GM12878 (cell line): ENCODE data around the gene S1PR4. TPM values are rescaled to one million over a fixed set of nuclear protein-coding genes. Genes with fewer than 3 reads are reported as not detected.

Source experiments
- ATAC-seq: fragments of 200-7000 bp; cut with Tn5 transposase; 3 replicates; pipeline ENCODE4 v1.9.1; 2020; ENCODE audit warnings: mild to moderate bottlenecking, moderate library complexity
- BruUV-seq: library from RNA; stranded (reverse); fragments of 400-500 nt; replicated peaks from 2 replicates; lab custom pipeline; 2021; lab: Mats Ljungman, UMichigan
- CTCF ChIA-PET: fragments of 300-600 bp; sonication (Branson Sonifier 250); formaldehyde crosslinking; extraction: SDS; loops from one replicate; lab custom pipeline; 2021; ENCODE audit warnings: inconsistent platforms; lab: Yijun Ruan, JAX
- POLR2A ChIA-PET: fragments of 350-600 bp; formaldehyde crosslinking; extraction: SDS; loops from one replicate; lab custom pipeline; 2021; ENCODE audit warnings: inconsistent platforms; lab: Charles Lee
- RAD21 ChIA-PET: fragments of 300-600 bp; sonication (Branson Sonifier 250); formaldehyde crosslinking; loops from one replicate; lab custom pipeline; 2023; ENCODE audit warnings: antibody characterized with exemption; ENCODE audit not compliant: unreplicated experiment; lab: Charles Lee
- SMC1A ChIA-PET: fragments of 300-600 bp; sonication (Branson Sonifier 250); formaldehyde crosslinking; loops from one replicate; lab custom pipeline; 2023; ENCODE audit not compliant: unreplicated experiment, uncharacterized antibody; lab: Charles Lee
- DNase-seq: peaks from one replicate; pipeline ENCODE4 v3.0.0-alpha.2; 2011; ENCODE audit warnings: low read depth, low spot score
- FAIRE-seq: peaks from 3 replicates; lab custom pipeline; 2011; peaks lifted over from hg19 to GRCh38; lab: Jason Lieb, UNC
- H2AFZ ChIP-seq: 2 replicates; pipeline ENCODE4 v1.6.0; 2011; ENCODE audit warnings: low read depth, low read length, control low read depth; ENCODE audit not compliant: control insufficient read depth
- H3K27ac ChIP-seq: 2 replicates; pipeline ENCODE4 v1.5.1; 2011; ENCODE audit warnings: control low read depth; ENCODE audit not compliant: control insufficient read depth, insufficient read depth
- H3K27me3 ChIP-seq, 2 experiments: replicated peaks in 1 of 2; 2 replicates each; pipeline versions ENCODE4 v1.6.0 to v1.6.1; 2011; ENCODE audit warnings: low read length in 1 of 2; ENCODE audit not compliant: control insufficient read depth in 2 of 2, insufficient read depth in 2 of 2
- H3K36me3 ChIP-seq, 2 experiments: 2 replicates each; pipeline ENCODE4 v1.5.1; 2011; ENCODE audit warnings: low read length in 1 of 2; ENCODE audit not compliant: control insufficient read depth in 2 of 2, insufficient read depth in 2 of 2
- H3K4me1 ChIP-seq: 2 replicates; pipeline ENCODE4 v1.6.1; 2011; ENCODE audit warnings: mild to moderate bottlenecking, low read length, moderate library complexity, mixed read lengths; ENCODE audit not compliant: control insufficient read depth, insufficient read depth
- H3K4me2 ChIP-seq: 2 replicates; pipeline ENCODE4 v1.6.0; 2011; ENCODE audit warnings: control low read depth; ENCODE audit not compliant: control insufficient read depth, insufficient read depth
- H3K4me3 ChIP-seq: fragments of 200-600 bp; sonication (generic); 2 replicates; pipeline ENCODE4 v1.5.1; 2016
- H3K79me2 ChIP-seq: 2 replicates; pipeline ENCODE4 v1.6.0; 2011; ENCODE audit warnings: low read length; ENCODE audit not compliant: control insufficient read depth, insufficient read depth
- H3K9ac ChIP-seq: 2 replicates; pipeline ENCODE4 v1.8.0; 2011; ENCODE audit warnings: low read length, control low read depth, mixed read lengths; ENCODE audit not compliant: control insufficient read depth, insufficient read depth
- H3K9me3 ChIP-seq: replicated peaks from 3 replicates; pipeline ENCODE4 v1.5.1; 2011; ENCODE audit warnings: mild to moderate bottlenecking, low read length; ENCODE audit not compliant: control insufficient read depth, insufficient read depth
- H4K20me1 ChIP-seq: 2 replicates; pipeline ENCODE4 v1.6.0; 2011; ENCODE audit not compliant: control insufficient read depth, insufficient read depth
- BACH1 ChIP-seq: fragments of 450-650 bp; IDR thresholded peaks from 2 replicates; pipeline ENCODE4 v1.6.1; 2017; ENCODE audit warnings: mild to moderate bottlenecking, borderline replicate concordance
- CBFB ChIP-seq: IDR thresholded peaks from 2 replicates; pipeline ENCODE4 v1.6.1; 2016; ENCODE audit warnings: antibody characterized with exemption, low read depth
- CHD2 ChIP-seq: IDR thresholded peaks from 2 replicates; pipeline ENCODE4 v1.6.1; 2011; ENCODE audit warnings: low read depth, low read length, improper control_type of control experiment, borderline replicate concordance
- CTCF ChIP-seq, 3 experiments: IDR thresholded peaks in 2 of 3; conservative IDR thresholded peaks in 1 of 3; 2 replicates each; pipeline ENCODE4 v1.5.1; 2011; ENCODE audit warnings: low read depth in 3 of 3, low read length in 3 of 3, mild to moderate bottlenecking in 3 of 3, control low read depth in 2 of 3, moderate library complexity in 2 of 3, inconsistent platforms in 1 of 3, mixed read lengths in 1 of 3; ENCODE audit not compliant: control insufficient read depth in 2 of 3, insufficient read depth in 1 of 3; ENCODE audit errors: extremely low read depth in 1 of 3
- ELK1 ChIP-seq: IDR thresholded peaks from 2 replicates; pipeline ENCODE4 v1.6.1; 2012; ENCODE audit warnings: low read depth, low read length, improper control_type of control experiment
- FOXM1 ChIP-seq: IDR thresholded peaks from 2 replicates; pipeline ENCODE4 v1.6.1; 2012; ENCODE audit warnings: low read depth, mild to moderate bottlenecking, inconsistent platforms, low read length, moderate library complexity
- GATAD2B ChIP-seq: fragments of 450-650 bp; conservative IDR thresholded peaks from 2 replicates; pipeline ENCODE4 v1.6.1; 2017; ENCODE audit warnings: low read depth, mild to moderate bottlenecking, moderate library complexity
- IRF4 ChIP-seq: IDR thresholded peaks from 2 replicates; pipeline ENCODE4 v1.6.1; 2011; ENCODE audit warnings: low read depth, low read length
- MAX ChIP-seq: IDR thresholded peaks from 2 replicates; pipeline ENCODE4 v1.6.1; 2012; ENCODE audit warnings: low read depth, low read length, improper control_type of control experiment
- MYC ChIP-seq: IDR thresholded peaks from 2 replicates; pipeline ENCODE4 v1.6.1; 2011; ENCODE audit warnings: mild to moderate bottlenecking, low read length, moderate library complexity, inconsistent platforms; ENCODE audit not compliant: insufficient read depth, insufficient replicate concordance, insufficient read length, severe bottlenecking
- NR2C1 ChIP-seq: fragments of 450-650 bp; IDR thresholded peaks from 2 replicates; pipeline ENCODE4 v1.6.1; 2017; ENCODE audit warnings: antibody characterized with exemption, mild to moderate bottlenecking, moderate library complexity
- RAD21 ChIP-seq: IDR thresholded peaks from 2 replicates; pipeline ENCODE4 v1.6.1; 2011; ENCODE audit warnings: mild to moderate bottlenecking, low read depth, low read length, moderate library complexity; ENCODE audit not compliant: insufficient read depth
- RAD51 ChIP-seq: fragments of 450-650 bp; IDR thresholded peaks from 2 replicates; pipeline ENCODE4 v1.6.1; 2016; ENCODE audit warnings: moderate library complexity, mild to moderate bottlenecking, inconsistent platforms
- SMAD5 ChIP-seq: IDR thresholded peaks from 2 replicates; pipeline ENCODE4 v1.6.1; 2016; ENCODE audit warnings: antibody characterized with exemption, low read depth
- SMARCA5 ChIP-seq: fragments of 450-650 bp; IDR thresholded peaks from 2 replicates; pipeline ENCODE4 v1.6.1; 2017; ENCODE audit warnings: mild to moderate bottlenecking
- SMC3 ChIP-seq: IDR thresholded peaks from 2 replicates; pipeline ENCODE4 v1.6.1; 2011; ENCODE audit warnings: low read length, improper control_type of control experiment, borderline replicate concordance
- TCF3 ChIP-seq: IDR thresholded peaks from 2 replicates; pipeline ENCODE4 v1.6.1; 2012; ENCODE audit warnings: low read depth, mild to moderate bottlenecking, low read length, borderline replicate concordance; ENCODE audit not compliant: insufficient read depth
- USF2 ChIP-seq: IDR thresholded peaks from 2 replicates; pipeline ENCODE4 v1.6.1; 2011; ENCODE audit warnings: low read depth, low read length, improper control_type of control experiment, borderline replicate concordance
- YY1 ChIP-seq: IDR thresholded peaks from 2 replicates; pipeline ENCODE4 v1.6.1; 2011; ENCODE audit warnings: low read depth, mild to moderate bottlenecking, low read length
- ZZZ3 ChIP-seq: IDR thresholded peaks from 2 replicates; pipeline ENCODE4 v1.6.1; 2011; ENCODE audit warnings: low read depth; ENCODE audit not compliant: control insufficient read depth, insufficient read length
- WGBS: methylation state at CpG from one replicate; pipeline ENCODE4 v1.1.6; 2016; ENCODE audit warnings: low lambda C conversion rate; ENCODE audit not compliant: insufficient replicate concordance, insufficient coverage; ENCODE audit errors: missing lambda C conversion rate; 5-methylcytosine and 5-hydroxymethylcytosine counted together
- in situ Hi-C: fragments of 300-500 bp; cut with MboI; formaldehyde crosslinking; loops from 9 replicates; pipeline ENCODE4 v1.14.3; 2018; ENCODE audit warnings: mixed read lengths
- intact Hi-C: fragments of 100-400 bp; cut with micrococcal nuclease; formaldehyde crosslinking; loops from one replicate; pipeline ENCODE4 v1.14.2; 2022; ENCODE audit not compliant: unreplicated experiment
- polyA plus RNA-seq, 11 experiments: library from polyadenylated mRNA; depleted of rRNA in 4 of 11; unstranded in 6 of 11; stranded (reverse) in 5 of 11; fragments of >200 nt; fragmentation: Nextera tagmentation in 4 of 11; fragmentation: Illumina TruSeq in 1 of 11; extraction: Ambion mirVana in 4 of 11; extraction: Trizol in 1 of 11; gene quantifications; 1 replicate in 1 of 11; 2 replicates in 10 of 11; pipeline versions ENCODE4 v1.2.1 to v1.2.3, GENCODE V29; 2011 to 2016; ENCODE audit warnings: inconsistent platforms in 2 of 11, missing spikeins in 2 of 11, low read depth in 1 of 11
- total RNA-seq, 4 experiments: library from RNA; depleted of rRNA in 3 of 4; stranded (reverse); fragments of >200 nt in 3 of 4; fragmentation: Illumina TruSeq in 1 of 4; extraction: Trizol in 1 of 4; gene quantifications; 2 replicates each; pipeline versions ENCODE4 v1.2.1 to v1.2.3, GENCODE V29; 2013 to 2021

Gene S1PR4
- total and polyA plus RNA-seq, 10 of the 15 experiments (the other 5 are each of a cell fraction or from before 2014, with no cell fraction given) = 0.19 to 57.7 (median 32.4) TPM; not detected in 1

- Histone ChIP-seq H3K27me3 (no peaks in the 10 kb centered on the region), H3K4me3 (no peak overlapping the region), H3K36me3 (no peaks in the 10 kb centered on the region; a peak in 2 of 4 replicates), H3K27ac (no peak overlapping the region), H3K4me2 (no peak overlapping the region), H3K79me2 (peaks cover 3% of the 10 kb centered on the region), H2AFZ (no peak overlapping the region), H3K4me1 (peaks cover 15% of the 10 kb centered on the region), H3K9me3 (no peaks in the 10 kb centered on the region), H3K9ac (no peak overlapping the region), H4K20me1 (no peaks in the 10 kb centered on the region)
- 20% methylated on average over 5 of the region's 5 CpGs for WGBS
- ChIA-PET RAD21 (interaction anchor here (0.7 to 1.5 kb wide), 3 partner anchors 9 to 184 kb away, joined by 3 to 6 read pairs (median 3); no protein-coding TSS in a partner anchor), SMC1A (interaction anchor here (0.8 to 1.0 kb wide), 3 partner anchors 9 to 17 kb away, joined by 3 to 6 read pairs (median 4); no protein-coding TSS in a partner anchor), CTCF (interaction anchor here (0.5 to 8.9 kb wide), 9 partner anchors 9 to 43 kb away, joined by 3 to 117 read pairs (median 5); partner anchors contain the start of gene GNA15), POLR2A (interaction anchor here (0.7 to 3.0 kb wide), 2 partner anchors 10 to 14 kb away, joined by 3 to 27 read pairs; partner anchors contain the start of gene GNA15)
- intact Hi-C loops = loop anchor here (2.0 kb wide), 1 partner anchor 16 kb away; no protein-coding TSS in a partner anchor
- peak; percentile 7 for FAIRE-seq
- no peak for DNase-seq
- peak; percentile 80 for ATAC-seq
- TF ChIP-seq CBFB = no peak
- no peak for TF ChIP-seq ELK1
- no peak for TF ChIP-seq BACH1
- no peak for TF ChIP-seq NR2C1
- no peak for TF ChIP-seq CHD2
- no peak for TF ChIP-seq IRF4
- TF ChIP-seq FOXM1 = no peak
- peak; percentile 44 for TF ChIP-seq RAD21
- TF ChIP-seq SMC3 = peak; percentile 57
- TF ChIP-seq TCF3 = 0 out of 2 replicates have a peak, but pooled peaks have one; percentile 5
- TF ChIP-seq SMAD5 = no peak
- TF ChIP-seq ZZZ3 = no peak
- TF ChIP-seq YY1 = peak; percentile 78
- no peak for TF ChIP-seq GATAD2B
- TF ChIP-seq CTCF (IDR thresholded peaks at IDR 0.05 in 2 of 3, conservative IDR thresholded peaks at IDR 0.05 in 1 of 3; ENCODE audit: control insufficient read depth in 2 of 3, extremely low read depth in 1 of 3, insufficient read depth in 1 of 3, low read depth in 3 of 3, low read length in 3 of 3) = peak; percentile 60 to 97 (median 79)
- TF ChIP-seq USF2 = no peak
- TF ChIP-seq SMARCA5 = peak; percentile 97
- TF ChIP-seq MAX = no peak
- no peak for TF ChIP-seq RAD51
- TF ChIP-seq MYC = no peak
- BruUV-seq = no TSS peak
- in situ Hi-C loops = no loop called here
These were observed 31.9 kb upstream of the S1PR4 start for GRCh38 chr19:3146677-3147100.
